ENCODE data around the gene TMPRSS13.
"Not testable (repeated sequence)": the region's sequence is repeated elsewhere in the genome, so short reads cannot be mapped to it uniquely, and the experiment has no call there.

- TF ChIP-seq POLR2A, CTCF (IDR thresholded peaks at IDR 0.05): not testable (repeated sequence)
These were observed 63.7 kb downstream of the TMPRSS13 start for GRCh38 chr11:117865546-117865945.
